Keratinocyte (primary cell): ENCODE results near the gene TRAPPC3L. TPM values are rescaled to one million over a fixed set of nuclear protein-coding genes. Genes with fewer than 3 reads are reported as not detected.
A peak's percentile ranks its signal among the peaks of the same experiment; 100 is the strongest.

Source experiments
- DNase-seq: peaks from one replicate; pipeline ENCODE4 v3.0.0-alpha.2; 2011; ENCODE audit warnings: low read depth, missing footprints, low spot score
- FAIRE-seq: peaks from 2 replicates; lab custom pipeline; 2011; peaks lifted over from hg19 to GRCh38; lab: Jason Lieb, UNC
- H2AFZ ChIP-seq: 2 replicates; pipeline ENCODE4 v1.6.0; 2012; ENCODE audit warnings: low read length, control low read depth, inconsistent platforms; ENCODE audit not compliant: control insufficient read depth
- H3K27ac ChIP-seq: 2 replicates; pipeline ENCODE4 v1.5.1; 2011; ENCODE audit warnings: low read length; ENCODE audit not compliant: control insufficient read depth, insufficient read depth
- H3K27me3 ChIP-seq: 3 replicates; pipeline ENCODE4 v1.6.0; 2011; ENCODE audit warnings: low read length; ENCODE audit not compliant: control insufficient read depth, insufficient read depth; ENCODE audit errors: extremely low read depth
- H3K36me3 ChIP-seq, 2 experiments: 2 replicates in 1 of 2; 3 replicates in 1 of 2; pipeline ENCODE4 v1.5.1; 2011; ENCODE audit warnings: low read length in 2 of 2, mild to moderate bottlenecking in 1 of 2; ENCODE audit not compliant: control insufficient read depth in 2 of 2, insufficient read depth in 2 of 2; ENCODE audit errors: extremely low read depth in 1 of 2
- H3K4me1 ChIP-seq: 3 replicates; pipeline ENCODE4 v1.5.1; 2011; ENCODE audit warnings: low read length; ENCODE audit not compliant: control insufficient read depth, insufficient read depth; ENCODE audit errors: extremely low read depth
- H3K4me2 ChIP-seq: 3 replicates; pipeline ENCODE4 v1.6.0; 2011; ENCODE audit warnings: low read depth, low read length; ENCODE audit not compliant: control insufficient read depth, insufficient read depth; ENCODE audit errors: extremely low read depth
- H3K4me3 ChIP-seq, 3 experiments: fragments of 200-600 bp in 1 of 3; sonication (generic) in 1 of 3; 2 replicates in 2 of 3; 3 replicates in 1 of 3; pipeline ENCODE4 v1.5.1; 2011 to 2016; ENCODE audit warnings: low read length in 3 of 3, mild to moderate bottlenecking in 3 of 3, control low read depth in 2 of 3, inconsistent platforms in 1 of 3, low read depth in 1 of 3, mixed read lengths in 1 of 3, mixed run types in 1 of 3, moderate library complexity in 1 of 3; ENCODE audit not compliant: control insufficient read depth in 2 of 3, insufficient read depth in 2 of 3; ENCODE audit errors: extremely low read depth in 1 of 3
- H3K79me2 ChIP-seq: 2 replicates; pipeline ENCODE4 v1.6.0; 2012; ENCODE audit warnings: low read length; ENCODE audit not compliant: control insufficient read depth, insufficient read depth
- H3K9ac ChIP-seq: 3 replicates; pipeline ENCODE4 v1.6.0; 2011; ENCODE audit warnings: low read length; ENCODE audit not compliant: control insufficient read depth, insufficient read depth; ENCODE audit errors: extremely low read depth
- H3K9me1 ChIP-seq: 3 replicates; pipeline ENCODE4 v1.6.0; 2011; ENCODE audit warnings: low read length; ENCODE audit not compliant: control insufficient read depth, insufficient read depth; ENCODE audit errors: extremely low read depth
- H3K9me3 ChIP-seq: 2 replicates; pipeline ENCODE4 v1.5.1; 2012; ENCODE audit warnings: low read depth, low read length; ENCODE audit not compliant: control insufficient read depth
- H4K20me1 ChIP-seq: 3 replicates; pipeline ENCODE4 v1.6.0; 2011; ENCODE audit warnings: low read length; ENCODE audit not compliant: control insufficient read depth, insufficient read depth; ENCODE audit errors: extremely low read depth
- EZH2 ChIP-seq: IDR thresholded peaks from one replicate; pipeline ENCODE4 v1.6.1; 2012; ENCODE audit warnings: inconsistent platforms, mild to moderate bottlenecking, low read length, moderate library complexity
- dilution Hi-C: fragments of 300-500 bp; cut with MboI; formaldehyde crosslinking; loops from one replicate; pipeline ENCODE4 v1.7.0; 2020; ENCODE audit warnings: low sequenced_read_pairs; ENCODE audit not compliant: extremely low pct_ligation_motif_present
- polyA plus RNA-seq, 5 experiments: library from polyadenylated mRNA; depleted of rRNA in 3 of 5; stranded (reverse) in 3 of 5; stranded (forward) in 1 of 5; unstranded in 1 of 5; fragments of >200 nt; gene quantifications; 1 replicate in 1 of 5; 2 replicates in 3 of 5; 3 replicates in 1 of 5; pipeline versions ENCODE4 v1.2.1 to v1.2.3, GENCODE V29; 2011 to 2012; ENCODE audit warnings: missing spikeins in 2 of 5, low read depth in 1 of 5, low replicate concordance in 1 of 5
- TF ChIP-seq, protein P1 (sequence below), 3 experiments: IDR thresholded peaks in 1 of 3; conservative IDR thresholded peaks in 1 of 3; optimal IDR thresholded peaks in 1 of 3; 2 replicates in 2 of 3; 3 replicates in 1 of 3; pipeline versions ENCODE3 to v1.5.1; 2011; ENCODE audit warnings: low read length in 3 of 3, mild to moderate bottlenecking in 3 of 3, moderate library complexity in 2 of 3, control low read depth in 1 of 3, inconsistent platforms in 1 of 3; ENCODE audit not compliant: insufficient read depth in 2 of 3; ENCODE audit errors: extremely low read depth in 1 of 3

The TRAPPC3L gene
- polyA plus RNA-seq, 1 donor (not counting 4 experiments of a cell fraction or from before 2014, with no cell fraction given) = 0.31 TPM

DNA sequence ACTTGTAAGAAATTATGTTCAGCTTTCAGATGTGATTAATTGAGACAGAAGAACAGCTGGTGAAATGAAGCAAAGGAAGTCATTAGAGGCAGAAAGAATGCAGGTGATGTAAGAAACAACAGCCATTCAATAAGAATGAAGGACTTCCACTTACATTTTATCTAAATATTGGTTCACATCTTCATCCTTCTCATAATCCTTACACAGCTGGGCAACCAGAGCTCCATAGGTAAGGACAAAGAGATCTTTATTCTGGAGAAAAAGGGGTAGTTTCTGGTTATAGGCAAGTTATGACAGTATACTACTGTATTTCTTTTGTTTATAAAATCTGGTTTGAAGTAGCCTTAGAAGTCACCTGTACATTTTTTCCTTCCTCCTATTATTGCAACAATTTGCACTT is 2.3 kb downstream of the TRAPPC3L start:
- TF ChIP-seq, protein P1, sequence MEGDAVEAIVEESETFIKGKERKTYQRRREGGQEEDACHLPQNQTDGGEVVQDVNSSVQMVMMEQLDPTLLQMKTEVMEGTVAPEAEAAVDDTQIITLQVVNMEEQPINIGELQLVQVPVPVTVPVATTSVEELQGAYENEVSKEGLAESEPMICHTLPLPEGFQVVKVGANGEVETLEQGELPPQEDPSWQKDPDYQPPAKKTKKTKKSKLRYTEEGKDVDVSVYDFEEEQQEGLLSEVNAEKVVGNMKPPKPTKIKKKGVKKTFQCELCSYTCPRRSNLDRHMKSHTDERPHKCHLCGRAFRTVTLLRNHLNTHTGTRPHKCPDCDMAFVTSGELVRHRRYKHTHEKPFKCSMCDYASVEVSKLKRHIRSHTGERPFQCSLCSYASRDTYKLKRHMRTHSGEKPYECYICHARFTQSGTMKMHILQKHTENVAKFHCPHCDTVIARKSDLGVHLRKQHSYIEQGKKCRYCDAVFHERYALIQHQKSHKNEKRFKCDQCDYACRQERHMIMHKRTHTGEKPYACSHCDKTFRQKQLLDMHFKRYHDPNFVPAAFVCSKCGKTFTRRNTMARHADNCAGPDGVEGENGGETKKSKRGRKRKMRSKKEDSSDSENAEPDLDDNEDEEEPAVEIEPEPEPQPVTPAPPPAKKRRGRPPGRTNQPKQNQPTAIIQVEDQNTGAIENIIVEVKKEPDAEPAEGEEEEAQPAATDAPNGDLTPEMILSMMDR (optimal IDR thresholded peaks at IDR 0.05 in 1 of 3, IDR thresholded peaks at IDR 0.05 in 1 of 3, conservative IDR thresholded peaks at IDR 0.05 in 1 of 3; ENCODE audit: extremely low read depth in 1 of 3, insufficient read depth in 2 of 3, low read length in 3 of 3) = no peak
- no peak for TF ChIP-seq EZH2
- peak; percentile 56 for FAIRE-seq
- Histone ChIP-seq H2AFZ (peak overlapping the region; percentile 55), H4K20me1 (no peaks in the 10 kb centered on the region), H3K9ac (no peak overlapping the region), H3K27ac (no peak overlapping the region), H3K4me2 (peak overlapping the region; percentile 34), H3K27me3 (no peaks in the 10 kb centered on the region), H3K36me3 (no peaks in the 10 kb centered on the region), H3K4me3 (peak overlapping the region in 1 of 3 experiments; percentile 6), H3K4me1 (peaks cover 22% of the 10 kb centered on the region), H3K9me3 (no peaks in the 10 kb centered on the region), H3K9me1 (no peaks in the 10 kb centered on the region), H3K79me2 (no peaks in the 10 kb centered on the region)
- DNase-seq = no peak
- dilution Hi-C loops = no loop called here

DNA sequence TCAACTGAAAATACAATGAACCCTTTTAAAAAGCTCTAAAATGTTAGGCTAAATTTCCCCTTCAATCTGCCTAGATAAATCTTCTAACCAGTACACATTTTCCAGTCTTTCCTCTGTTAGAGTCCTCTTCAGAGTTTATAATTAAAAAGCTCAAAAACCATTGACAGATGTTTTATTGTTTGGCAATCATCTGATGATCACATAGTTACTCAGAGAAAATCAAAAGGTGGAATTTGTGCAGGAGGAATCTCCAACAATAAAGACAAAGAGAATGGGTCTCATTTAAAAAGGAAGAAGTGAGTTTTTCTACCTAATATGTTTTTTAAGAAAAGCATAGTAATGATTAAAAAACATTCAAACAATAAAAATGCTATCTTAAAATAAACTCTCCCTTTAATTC is 3.1 kb downstream of the TRAPPC3L start:
- no peaks in the 10 kb centered on the region for H3K9me3 ChIP-seq
- H3K9me1 ChIP-seq = no peaks in the 10 kb centered on the region
- no peak overlapping the region for H3K4me3 ChIP-seq
- H3K4me1 ChIP-seq = peaks cover 22% of the 10 kb centered on the region
- TF ChIP-seq, protein P1 (optimal IDR thresholded peaks at IDR 0.05 in 1 of 3, IDR thresholded peaks at IDR 0.05 in 1 of 3, conservative IDR thresholded peaks at IDR 0.05 in 1 of 3; ENCODE audit: extremely low read depth in 1 of 3, insufficient read depth in 2 of 3, low read length in 3 of 3) = no peak
- TF ChIP-seq EZH2 = no peak
- H3K27ac ChIP-seq = no peak overlapping the region
- FAIRE-seq (peak; percentile 9), DNase-seq (no peak)
- H3K9ac ChIP-seq = no peak overlapping the region
- H3K4me2 ChIP-seq = peak overlapping the region; percentile 34
- H2AFZ ChIP-seq = no peak overlapping the region
- dilution Hi-C loops = no loop called here
- H3K27me3 ChIP-seq = no peaks in the 10 kb centered on the region
- H3K79me2 ChIP-seq = no peaks in the 10 kb centered on the region
- H4K20me1 ChIP-seq = no peaks in the 10 kb centered on the region
- no peaks in the 10 kb centered on the region for H3K36me3 ChIP-seq
